Coronary artery (tissue), 2 donors: ENCODE data around the gene VWA5B2.

ENCODE experiments used
- DNase-seq: peaks from one replicate; pipeline ENCODE4 v3.0.0-alpha.2; 2017; ENCODE audit warnings: low spot score
- H3K27ac ChIP-seq, 2 donors: fragments of 200-600 bp; sonication (generic); one replicate each; pipeline ENCODE4 v1.5.1; 2016 to 2019
- H3K4me3 ChIP-seq: fragments of 200-600 bp; sonication (generic); 2 replicates; pipeline ENCODE4 v1.5.1; 2016; ENCODE audit warnings: mild to moderate bottlenecking, moderate library complexity
- CTCF ChIP-seq: fragments of 200-600 bp; sonication (generic); IDR thresholded peaks from one replicate; pipeline ENCODE4 v1.5.1; 2019; ENCODE audit warnings: antibody characterized with exemption

VWA5B2 gene

GRCh38 chr3:184241447-184242296, 12.3 kb downstream of the VWA5B2 start:
- no peak overlapping the region for H3K4me3 ChIP-seq

GRCh38 chr3:184242297-184242685, 12.9 kb downstream of the VWA5B2 start:
- TF ChIP-seq CTCF, result no peak
- DNase-seq, result no peak
- H3K27ac ChIP-seq, result no peak overlapping the region

More at GRCh38 chr3:184241447-184242296, 12.3 kb downstream of the VWA5B2 start:
- H3K27ac ChIP-seq, result no peak overlapping the region
- no peak for DNase-seq
- TF ChIP-seq CTCF, result no peak

GRCh38 chr3:184248454-184249411, 19.3 kb downstream of the VWA5B2 start, which contains the start of gene ALG3:
Gene ALG3, minus strand, starts transcription at chr3:184248962. Its CDS starts 22 bp downstream, at chr3:184248940.
- Histone ChIP-seq H3K4me3 (peak within 1 kb of the TSS; percentile 71), H3K27ac (peak within 1 kb of the TSS; percentile 54 to 82)
- peak; percentile 79 for DNase-seq
- no peak for TF ChIP-seq CTCF

More at GRCh38 chr3:184242297-184242685, 12.9 kb downstream of the VWA5B2 start:
- H3K4me3 ChIP-seq, result no peak overlapping the region

GRCh38 chr3:184249412-184250166, 20.2 kb downstream of the VWA5B2 start, which contains the start of gene EEF1AKMT4:
Gene EEF1AKMT4, plus strand, starts transcription at chr3:184249672. Its CDS starts 23 bp downstream, at chr3:184249695.
- TF ChIP-seq CTCF, result no peak
- DNase-seq, result peak; percentile 98
- peak within 1 kb of the TSS; percentile 54 to 82 for H3K27ac ChIP-seq
- H3K4me3 ChIP-seq, result peak within 1 kb of the TSS; percentile 71

GRCh38 chr3:184250167-184250828, 20.9 kb downstream of the VWA5B2 start:
- Histone ChIP-seq H3K4me3 (peak overlapping the region; percentile 71), H3K27ac (peak overlapping the region in 1 of 2 donors; percentile 38)
- no peak for DNase-seq
- TF ChIP-seq CTCF, result peak; percentile 90
